Measurements from ENCODE around the gene ADAMTS5. TPM values are rescaled to one million over a fixed set of nuclear protein-coding genes. Genes with fewer than 3 reads are reported as not detected.
A peak's percentile ranks its signal among the peaks of the same experiment; 100 is the strongest.

Gene ADAMTS5
- total RNA-seq (2014; rRNA removed; shearing (Covaris generic)) = 0.29 and 0.36 TPM in 2 replicates

GRCh38 chr21:26967062-26967913 lies at the start of gene ADAMTS5:
TSS of gene ADAMTS5 (minus strand) at chr21:26967088. CDS start at chr21:26966391, 697 bp downstream.
- peak; percentile 75 for DNase-seq (ENCODE audit: low read depth)

GRCh38 chr21:27001526-27001925 lies 34.6 kb upstream of the ADAMTS5 start:
- no peak for DNase-seq (ENCODE audit: low read depth)

- no peak for DNase-seq (ENCODE audit: low read depth)
Observed at GRCh38 chr21:26983576-26983975, 16.7 kb upstream of the ADAMTS5 start.

GRCh38 chr21:26982767-26983166 lies 15.9 kb upstream of the ADAMTS5 start:
- DNase-seq (ENCODE audit: low read depth) = peak; percentile 57

- DNase-seq (ENCODE audit: low read depth) = no peak
Observed at GRCh38 chr21:26977746-26978145, 10.9 kb upstream of the ADAMTS5 start.

- DNase-seq (ENCODE audit: low read depth) = no peak
Observed at GRCh38 chr21:26973226-26973625, 6.3 kb upstream of the ADAMTS5 start.

- DNase-seq (ENCODE audit: low read depth) = no peak
Observed at GRCh38 chr21:26972192-26972591, 5.3 kb upstream of the ADAMTS5 start.

GRCh38 chr21:26969971-26970725 lies 3.3 kb upstream of the ADAMTS5 start:
- no peak for DNase-seq (ENCODE audit: low read depth)

GRCh38 chr21:26966649-26967061 lies 233 bp downstream of the ADAMTS5 start:
- no peak for DNase-seq (ENCODE audit: low read depth)

- peak; percentile 7 for DNase-seq (ENCODE audit: low read depth)
Observed at GRCh38 chr21:26965907-26966581, 844 bp downstream of the ADAMTS5 start.

GRCh38 chr21:26965040-26965906 lies 1.6 kb downstream of the ADAMTS5 start:
- no peak for DNase-seq (ENCODE audit: low read depth)

GRCh38 chr21:26964170-26964778 lies 2.6 kb downstream of the ADAMTS5 start:
- no peak for DNase-seq (ENCODE audit: low read depth)

GRCh38 chr21:26962621-26963181 lies 4.2 kb downstream of the ADAMTS5 start:
- DNase-seq (ENCODE audit: low read depth) = no peak

GRCh38 chr21:26961698-26962097 lies 5.2 kb downstream of the ADAMTS5 start:
- no peak for DNase-seq (ENCODE audit: low read depth)

GRCh38 chr21:26958788-26959187 lies 8.1 kb downstream of the ADAMTS5 start:
- DNase-seq (ENCODE audit: low read depth) = no peak

- no peak for DNase-seq (ENCODE audit: low read depth)
Observed at GRCh38 chr21:26956813-26957212, 10.1 kb downstream of the ADAMTS5 start.

GRCh38 chr21:26956216-26956615 lies 10.7 kb downstream of the ADAMTS5 start:
- DNase-seq (ENCODE audit: low read depth) = no peak

GRCh38 chr21:26954662-26955121 lies 12.2 kb downstream of the ADAMTS5 start:
- no peak for DNase-seq (ENCODE audit: low read depth)

- DNase-seq (ENCODE audit: low read depth) = no peak
Observed at GRCh38 chr21:26952374-26953066, 14.4 kb downstream of the ADAMTS5 start.

GRCh38 chr21:26949830-26950229 lies 17.1 kb downstream of the ADAMTS5 start:
- no peak for DNase-seq (ENCODE audit: low read depth)
